ENCODE results near the gene CMAS. TPM values are rescaled to one million over a fixed set of nuclear protein-coding genes. Genes with fewer than 3 reads are reported as not detected.
"Not testable (repeated sequence)": the region's sequence is repeated elsewhere in the genome, so short reads cannot be mapped to it uniquely, and the experiment has no call there.

Gene CMAS
- polyA plus RNA-seq, 1 of the 3 experiments (the other 2 are of a cell fraction) = 16.0 TPM

- TF ChIP-seq USF2 (IDR thresholded peaks at IDR 0.05; ENCODE audit: borderline replicate concordance, low read depth, low read length) = no peak
- TF ChIP-seq FOSL2 (IDR thresholded peaks at IDR 0.05; ENCODE audit: borderline replicate concordance, low read depth) = no peak
- TF ChIP-seq JUND (IDR thresholded peaks at IDR 0.05) = no peak
Observed at GRCh38 chr12:22051114-22051698, 5.2 kb downstream of the CMAS start (continued).

GRCh38 chr12:22052994-22053393 lies 7.0 kb downstream of the CMAS start:
- CTCF ChIA-PET; H3F3A ChIP-seq (replicated peaks; ENCODE audit: insufficient read depth); H3K9me2 ChIP-seq; H4K20me1 ChIP-seq (ENCODE audit: insufficient read depth); H3K27me3 ChIP-seq (ENCODE audit: insufficient read depth); H3K4me1 ChIP-seq (ENCODE audit: control insufficient read depth in 1 of 2, insufficient read depth in 2 of 2, low read depth in 1 of 2, low read length in 1 of 2); H3K27ac ChIP-seq (ENCODE audit: low read depth in 2 of 2, low read length in 1 of 2); H3K9ac ChIP-seq; H3K9me3 ChIP-seq; H3K4me3 ChIP-seq (ENCODE audit: low read depth in 2 of 2, low read length in 1 of 2); POLR2A ChIA-PET; H3K4me2 ChIP-seq; DNase-seq; H2AFZ ChIP-seq (ENCODE audit: low read depth): not testable (repeated sequence)
- WGBS (ENCODE audit: low lambda C conversion rate) = 97% methylated on average over 6 of the region's 6 CpGs
- Histone ChIP-seq H3K79me2 (ENCODE audit: insufficient read depth) (peaks cover 17% of the 10 kb centered on the region; the same call in 1 of the 2 replicates), H3K36me3 (replicated peaks in 1 of 2; ENCODE audit: control insufficient read depth in 1 of 2, insufficient read depth in 2 of 2, low read length in 1 of 2) (peaks cover 19 to 34% of the 10 kb centered on the region in 2 experiments)

- CTCF ChIA-PET = no interaction called here
- H3K4me1 ChIP-seq (ENCODE audit: control insufficient read depth in 1 of 2, insufficient read depth in 2 of 2, low read depth in 1 of 2, low read length in 1 of 2) = no peaks in the 10 kb centered on the region
- TF ChIP-seq SIN3A (IDR thresholded peaks at IDR 0.05; ENCODE audit: borderline replicate concordance, low read depth, low read length) = no peak
- no peak for TF ChIP-seq MEF2A (IDR thresholded peaks at IDR 0.05; ENCODE audit: borderline replicate concordance, low read depth)
- no peak for TF ChIP-seq USF2 (IDR thresholded peaks at IDR 0.05; ENCODE audit: borderline replicate concordance, low read depth, low read length)
- no peak for TF ChIP-seq USF1 (IDR thresholded peaks at IDR 0.05; ENCODE audit: borderline replicate concordance, low read depth)
- TF ChIP-seq RFX5 (IDR thresholded peaks at IDR 0.05; ENCODE audit: low read length) = no peak
- no peak for TF ChIP-seq IRF3 (IDR thresholded peaks at IDR 0.05; ENCODE audit: low read depth, low read length)
- TF ChIP-seq JUND (IDR thresholded peaks at IDR 0.05) = no peak
- H3K9ac ChIP-seq = no peak overlapping the region
- no peak overlapping the region for H3K4me2 ChIP-seq
- no peaks in the 10 kb centered on the region for H3K27me3 ChIP-seq (ENCODE audit: insufficient read depth)
- no peak overlapping the region for H3K27ac ChIP-seq (ENCODE audit: low read depth in 2 of 2, low read length in 1 of 2)
- no peak overlapping the region for H2AFZ ChIP-seq (ENCODE audit: low read depth)
- POLR2A ChIA-PET = no interaction called here
- WGBS (ENCODE audit: low lambda C conversion rate) = 93% methylated on average over 3 of the region's 3 CpGs
- no peaks in the 10 kb centered on the region for H3F3A ChIP-seq (replicated peaks; ENCODE audit: insufficient read depth)
- H3K9me3 ChIP-seq = no peaks in the 10 kb centered on the region
- peaks cover 24 to 38% of the 10 kb centered on the region in 2 experiments for H3K36me3 ChIP-seq (replicated peaks in 1 of 2; ENCODE audit: control insufficient read depth in 1 of 2, insufficient read depth in 2 of 2, low read length in 1 of 2)
- no peak overlapping the region for H3K4me3 ChIP-seq (ENCODE audit: low read depth in 2 of 2, low read length in 1 of 2)
- H3K79me2 ChIP-seq (ENCODE audit: insufficient read depth) = peaks cover 13% of the 10 kb centered on the region; the same call in 1 of the 2 replicates
- no peak for DNase-seq
- H3K9me2 ChIP-seq = no peaks in the 10 kb centered on the region
- no peaks in the 10 kb centered on the region for H4K20me1 ChIP-seq (ENCODE audit: insufficient read depth)
Observed at GRCh38 chr12:22054155-22054554, 8.1 kb downstream of the CMAS start.

Measured in SK-N-SH (cell line).